ENCODE results near the gene ZFP64.

DNA sequence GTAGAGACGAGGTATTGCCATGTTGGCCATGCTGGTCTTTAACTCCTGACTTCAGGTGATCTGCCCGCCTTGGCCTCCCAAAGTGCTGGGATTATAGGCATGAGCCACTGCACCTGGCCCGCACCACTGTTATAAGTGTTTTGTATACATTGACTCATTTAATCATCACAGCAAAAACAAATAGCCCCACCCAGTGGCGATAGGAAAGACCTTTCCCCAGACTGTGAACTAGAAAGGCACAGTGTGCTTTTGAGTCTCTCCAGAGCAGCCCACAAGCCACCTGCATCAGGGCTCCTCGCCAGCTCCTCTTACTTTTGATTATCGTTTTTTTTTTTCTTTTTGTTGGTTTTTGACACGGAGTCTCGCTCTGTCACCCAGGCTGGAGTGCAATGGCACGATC, 27.9 kb upstream of the ZFP64 start:
- TF ChIP-seq, protein P1, sequence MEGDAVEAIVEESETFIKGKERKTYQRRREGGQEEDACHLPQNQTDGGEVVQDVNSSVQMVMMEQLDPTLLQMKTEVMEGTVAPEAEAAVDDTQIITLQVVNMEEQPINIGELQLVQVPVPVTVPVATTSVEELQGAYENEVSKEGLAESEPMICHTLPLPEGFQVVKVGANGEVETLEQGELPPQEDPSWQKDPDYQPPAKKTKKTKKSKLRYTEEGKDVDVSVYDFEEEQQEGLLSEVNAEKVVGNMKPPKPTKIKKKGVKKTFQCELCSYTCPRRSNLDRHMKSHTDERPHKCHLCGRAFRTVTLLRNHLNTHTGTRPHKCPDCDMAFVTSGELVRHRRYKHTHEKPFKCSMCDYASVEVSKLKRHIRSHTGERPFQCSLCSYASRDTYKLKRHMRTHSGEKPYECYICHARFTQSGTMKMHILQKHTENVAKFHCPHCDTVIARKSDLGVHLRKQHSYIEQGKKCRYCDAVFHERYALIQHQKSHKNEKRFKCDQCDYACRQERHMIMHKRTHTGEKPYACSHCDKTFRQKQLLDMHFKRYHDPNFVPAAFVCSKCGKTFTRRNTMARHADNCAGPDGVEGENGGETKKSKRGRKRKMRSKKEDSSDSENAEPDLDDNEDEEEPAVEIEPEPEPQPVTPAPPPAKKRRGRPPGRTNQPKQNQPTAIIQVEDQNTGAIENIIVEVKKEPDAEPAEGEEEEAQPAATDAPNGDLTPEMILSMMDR (IDR thresholded peaks at IDR 0.05 in 8 of 11, conservative IDR thresholded peaks at IDR 0.05 in 3 of 11) = no peak
- TF ChIP-seq POLR2AphosphoS5 (IDR thresholded peaks at IDR 0.05) (no peak), POLR2A (IDR thresholded peaks at IDR 0.05) (no peak)
